Cortex of kidney (tissue), 1 donor: ENCODE measurements around the gene TTYH3.

ENCODE experiments used
- DNase-seq: peaks from one replicate; lab custom pipeline; 2025; lab: John Stamatoyannopoulos, UW

Gene TTYH3

GRCh38 chr7:2635148-2635668, 3.4 kb downstream of the TTYH3 start:
- DNase-seq = no peak

DNA sequence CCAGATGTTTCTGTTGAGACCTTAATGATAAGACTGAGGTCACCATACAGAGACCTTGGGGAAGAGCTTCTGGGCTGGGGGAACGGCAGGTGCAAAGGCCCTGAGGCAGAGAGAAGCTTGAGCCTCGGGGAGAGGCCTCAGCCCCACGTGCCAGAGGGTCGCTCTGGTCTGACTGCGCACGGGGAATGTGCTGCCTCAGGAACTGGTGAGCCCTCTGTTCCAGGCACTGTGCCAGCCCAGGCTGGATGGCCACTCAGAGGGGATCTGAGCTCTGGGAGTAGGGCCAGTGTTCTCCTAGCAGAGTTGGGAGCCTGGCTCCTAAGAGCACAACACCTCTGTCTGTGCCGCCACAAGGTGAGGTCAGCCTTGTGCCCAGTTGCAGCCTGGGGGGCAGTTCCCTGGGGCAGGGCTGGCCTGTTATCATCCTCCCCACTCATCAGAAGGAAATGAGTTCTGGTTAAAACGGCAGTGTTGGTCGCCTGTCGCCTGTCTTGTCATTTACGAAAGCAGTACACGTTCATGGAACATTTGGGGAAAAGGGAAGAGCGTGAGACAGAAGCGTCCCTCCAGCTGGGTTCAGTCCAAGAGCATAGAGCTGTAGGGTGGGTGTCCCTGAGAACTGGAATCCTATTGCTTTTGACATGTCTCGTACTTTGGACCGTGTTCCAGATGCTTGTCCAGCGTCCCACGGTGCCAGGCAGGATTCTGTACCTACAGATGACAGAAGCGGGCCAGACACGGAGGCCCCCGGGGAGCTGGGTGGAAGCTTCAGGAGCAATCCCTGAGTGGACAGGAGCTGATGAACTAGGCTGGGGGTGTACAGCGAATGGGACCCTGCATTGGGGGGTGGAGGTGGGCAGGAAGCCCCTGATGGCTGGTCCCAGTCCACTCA, 4.3 kb downstream of the TTYH3 start:
- no peak for DNase-seq

DNA sequence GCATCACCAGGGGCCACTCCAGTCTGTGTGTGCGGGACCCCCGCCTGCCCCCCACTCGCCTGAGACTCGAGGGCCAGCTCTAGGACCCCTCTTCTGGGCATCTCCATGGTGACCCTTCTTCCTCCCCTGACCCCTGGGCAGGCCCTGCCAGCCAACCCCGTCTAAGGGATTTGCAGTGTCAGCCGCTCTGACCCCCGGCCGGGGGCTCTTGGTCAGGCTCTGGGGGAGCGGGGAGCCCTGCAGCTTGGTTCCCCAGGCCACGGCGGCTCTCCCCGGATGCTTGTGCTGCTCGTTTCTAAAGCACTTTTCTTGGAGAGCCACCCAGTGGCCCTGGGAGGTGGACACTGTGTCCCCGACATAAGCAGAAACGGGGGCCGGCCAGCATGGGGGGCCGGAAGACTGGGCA, 5.3 kb downstream of the TTYH3 start:
- no peak for DNase-seq

DNA sequence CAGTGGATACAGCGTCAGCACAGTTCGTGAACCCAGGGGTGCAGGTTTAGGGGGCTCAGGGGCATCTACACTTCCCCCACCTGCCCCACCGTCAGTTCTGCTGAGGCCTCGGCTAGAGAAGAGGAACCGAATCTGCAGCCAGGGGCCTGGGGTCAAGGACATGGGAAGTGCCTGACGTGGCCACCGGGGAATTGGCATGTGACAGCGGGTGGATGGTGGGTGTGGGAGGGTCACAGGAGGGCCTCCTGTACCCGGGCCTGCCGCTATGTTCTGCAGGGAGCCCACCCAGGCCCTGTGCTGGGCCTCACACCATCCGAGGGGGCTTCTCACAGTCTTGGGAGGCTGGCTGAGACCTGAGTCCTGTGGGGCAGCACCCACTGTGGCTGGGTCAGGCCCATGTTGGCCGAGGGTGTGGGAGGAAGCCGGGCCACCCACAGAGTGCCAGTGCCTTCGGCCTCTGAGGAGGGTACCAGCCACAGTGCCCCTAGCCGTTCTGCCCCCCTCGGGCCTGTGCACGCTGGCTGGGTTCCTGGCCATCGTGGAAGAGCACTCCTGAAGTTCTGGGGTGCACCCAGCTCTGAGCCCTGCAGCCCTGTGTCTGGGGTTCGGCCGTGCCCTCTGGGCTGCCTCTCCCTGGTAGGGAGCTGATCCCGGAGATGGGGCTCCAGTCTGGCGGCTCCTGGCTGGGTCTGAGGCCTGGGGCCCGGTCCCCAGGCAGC, 5.9 kb downstream of the TTYH3 start:
- DNase-seq = no peak

DNA sequence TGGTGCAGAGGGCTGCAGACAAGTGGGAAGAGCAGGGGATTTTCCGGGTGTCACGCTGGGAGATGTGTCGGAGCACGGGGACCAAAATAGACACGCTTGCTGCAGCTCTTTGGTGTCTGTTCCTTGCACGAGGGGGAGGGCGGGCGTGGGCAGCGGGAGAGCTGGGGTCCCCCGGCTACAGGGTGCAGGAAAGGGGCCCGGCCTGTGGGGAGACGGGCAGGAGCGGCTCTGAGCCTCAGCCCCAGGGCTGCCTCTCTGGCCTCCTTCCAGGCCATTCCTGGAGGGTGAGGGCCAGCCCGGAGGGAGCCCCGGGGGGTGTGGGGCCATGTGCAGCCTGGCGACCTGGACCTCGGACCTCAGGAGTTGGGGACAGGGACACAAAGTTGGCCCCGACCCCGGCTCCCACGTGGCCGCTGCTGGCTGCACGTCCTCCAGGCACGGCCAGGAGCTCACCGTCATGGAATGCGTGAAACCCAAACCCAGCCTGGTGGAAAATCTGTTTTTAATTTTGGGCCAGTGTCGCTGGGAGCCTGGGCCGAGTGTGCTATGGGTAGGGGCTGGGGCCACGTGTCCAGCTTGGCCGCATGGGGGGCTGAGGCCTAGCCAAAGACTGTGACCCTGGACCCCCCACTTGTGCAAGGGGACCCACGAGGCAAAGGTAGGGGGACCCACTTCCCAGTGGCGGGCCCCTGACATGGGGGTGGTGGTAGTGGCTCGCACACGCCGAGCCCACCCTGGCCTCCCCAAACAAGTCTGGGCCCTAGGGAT, 6.6 kb downstream of the TTYH3 start:
- DNase-seq = no peak

DNA sequence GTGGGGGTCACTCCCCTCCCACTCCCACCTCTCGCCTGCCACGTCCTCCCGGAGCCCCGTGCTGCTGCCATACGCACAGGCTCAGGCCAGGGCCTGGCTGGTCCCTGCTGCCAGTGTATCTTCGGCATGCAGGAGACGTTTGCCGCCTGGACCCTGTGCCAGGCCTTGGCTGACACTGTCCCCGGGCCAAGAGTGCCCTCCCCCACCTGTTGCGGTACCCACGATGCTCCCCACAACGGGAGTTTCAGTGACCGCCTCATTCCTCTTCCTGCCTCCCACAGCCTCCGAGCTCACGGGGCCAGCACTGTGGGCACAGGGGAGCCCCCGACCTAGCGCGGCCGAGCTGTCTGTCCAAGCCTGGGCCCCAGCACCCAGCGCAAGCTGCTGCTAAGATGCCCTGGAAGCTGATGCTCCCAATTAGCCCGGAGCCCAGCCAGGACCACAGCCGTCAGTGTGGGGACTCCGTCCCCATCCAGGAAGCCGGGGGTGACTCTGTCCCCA, 7.4 kb downstream of the TTYH3 start:
- no peak for DNase-seq

GRCh38 chr7:2639695-2640481, 8.1 kb downstream of the TTYH3 start:
- no peak for DNase-seq

GRCh38 chr7:2640482-2640830, 8.7 kb downstream of the TTYH3 start:
- DNase-seq = no peak

- no peak for DNase-seq
Observed at GRCh38 chr7:2640846-2641316, 9.1 kb downstream of the TTYH3 start.

GRCh38 chr7:2641406-2642393, 9.9 kb downstream of the TTYH3 start:
- DNase-seq = no peak

GRCh38 chr7:2643386-2644219, 11.8 kb downstream of the TTYH3 start:
- no peak for DNase-seq

DNA sequence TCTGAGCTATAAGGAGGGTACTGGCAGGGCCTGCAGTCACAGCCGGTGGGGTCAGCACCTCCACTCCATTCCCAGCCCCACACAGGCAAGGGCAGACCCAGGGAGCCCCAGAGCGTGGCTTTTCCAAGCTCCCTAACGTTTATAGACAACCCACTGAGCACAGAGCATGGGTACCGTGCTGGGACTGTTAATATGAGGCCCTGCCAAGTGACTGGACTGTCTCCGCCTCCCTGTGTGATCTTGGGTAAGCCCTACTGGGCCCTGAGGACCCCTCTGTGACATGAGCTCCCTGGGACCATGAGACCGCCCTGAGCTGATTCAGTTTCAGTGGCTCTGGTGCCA, 12.4 kb downstream of the TTYH3 start:
- DNase-seq = no peak

- DNase-seq = no peak
Observed at GRCh38 chr7:2644562-2645273, 12.9 kb downstream of the TTYH3 start.

DNA sequence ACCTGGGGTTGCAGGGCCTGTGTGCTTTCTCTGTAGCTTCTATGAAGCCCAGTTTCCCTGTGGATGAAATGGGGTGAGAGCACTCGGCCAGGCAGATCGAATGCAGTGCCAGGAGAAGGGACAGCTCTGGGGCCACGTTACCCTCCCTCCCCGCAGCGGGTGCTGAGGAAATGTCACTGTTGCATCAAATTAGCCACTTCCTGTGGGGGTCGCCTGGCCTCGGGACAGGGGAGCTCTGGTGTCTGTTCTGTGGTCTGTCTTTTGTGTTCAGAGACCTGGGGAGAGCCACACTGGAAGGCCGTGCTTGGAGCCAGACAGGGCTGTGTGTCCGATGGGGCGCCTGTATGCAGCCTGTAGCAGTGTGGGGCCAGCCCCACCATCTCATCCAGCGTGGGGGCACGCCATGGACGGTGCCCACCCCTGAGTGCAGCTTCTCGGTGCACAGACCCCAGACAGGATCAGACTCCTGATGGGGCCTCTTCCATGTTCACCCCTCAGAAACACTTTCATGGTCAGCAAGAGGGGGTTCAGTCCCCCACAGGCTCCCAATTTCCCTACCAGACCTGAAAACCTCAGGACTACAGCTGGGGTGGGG, 13.6 kb downstream of the TTYH3 start:
- DNase-seq = no peak

DNA sequence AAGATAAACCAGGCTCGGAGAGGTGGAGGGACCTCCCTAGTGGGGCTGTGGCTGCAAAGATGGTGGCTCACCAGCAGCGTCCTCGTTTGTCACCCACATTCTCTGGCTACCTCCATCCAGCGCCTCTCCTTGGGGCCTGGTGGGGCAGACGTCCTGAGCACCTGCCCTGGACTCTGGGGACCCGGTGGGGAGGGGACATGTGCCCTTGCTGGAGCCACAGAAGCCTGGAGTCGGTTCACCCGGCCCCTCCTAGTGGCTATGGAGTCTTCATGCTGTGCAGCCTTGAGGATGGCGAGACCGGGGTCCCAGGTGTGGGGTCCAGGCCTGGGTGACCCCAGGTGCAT, 14.5 kb downstream of the TTYH3 start:
- no peak for DNase-seq

- DNase-seq = no peak
Observed at GRCh38 chr7:2646680-2647571, 15.1 kb downstream of the TTYH3 start.

GRCh38 chr7:2647594-2648172, 15.9 kb downstream of the TTYH3 start:
- no peak for DNase-seq
